DND-41 (cell line): Measurements from ENCODE around the gene CYRIA.

Experiments
- EZH2 ChIP-seq: IDR thresholded peaks from 3 replicates; pipeline ENCODE4 v1.6.1; 2012; ENCODE audit warnings: borderline replicate concordance, low read depth, mild to moderate bottlenecking, moderate library complexity, low read length, inconsistent platforms; ENCODE audit not compliant: severe bottlenecking
- TF ChIP-seq, protein P1 (sequence below): IDR thresholded peaks from 2 replicates; pipeline ENCODE4 v1.5.1; 2012; ENCODE audit warnings: borderline replicate concordance, low read length, moderate library complexity, mild to moderate bottlenecking; ENCODE audit not compliant: poor library complexity, severe bottlenecking; ENCODE audit errors: extremely low read depth

GRCh38 chr2:16626497-16626896, 39.1 kb downstream of the CYRIA start:
- TF ChIP-seq, protein P1, sequence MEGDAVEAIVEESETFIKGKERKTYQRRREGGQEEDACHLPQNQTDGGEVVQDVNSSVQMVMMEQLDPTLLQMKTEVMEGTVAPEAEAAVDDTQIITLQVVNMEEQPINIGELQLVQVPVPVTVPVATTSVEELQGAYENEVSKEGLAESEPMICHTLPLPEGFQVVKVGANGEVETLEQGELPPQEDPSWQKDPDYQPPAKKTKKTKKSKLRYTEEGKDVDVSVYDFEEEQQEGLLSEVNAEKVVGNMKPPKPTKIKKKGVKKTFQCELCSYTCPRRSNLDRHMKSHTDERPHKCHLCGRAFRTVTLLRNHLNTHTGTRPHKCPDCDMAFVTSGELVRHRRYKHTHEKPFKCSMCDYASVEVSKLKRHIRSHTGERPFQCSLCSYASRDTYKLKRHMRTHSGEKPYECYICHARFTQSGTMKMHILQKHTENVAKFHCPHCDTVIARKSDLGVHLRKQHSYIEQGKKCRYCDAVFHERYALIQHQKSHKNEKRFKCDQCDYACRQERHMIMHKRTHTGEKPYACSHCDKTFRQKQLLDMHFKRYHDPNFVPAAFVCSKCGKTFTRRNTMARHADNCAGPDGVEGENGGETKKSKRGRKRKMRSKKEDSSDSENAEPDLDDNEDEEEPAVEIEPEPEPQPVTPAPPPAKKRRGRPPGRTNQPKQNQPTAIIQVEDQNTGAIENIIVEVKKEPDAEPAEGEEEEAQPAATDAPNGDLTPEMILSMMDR = no peak
- no peak for TF ChIP-seq EZH2
